HG03558 (cell line): ENCODE data around the gene MAP7D2.

Experiments
- ATAC-seq: cut with Tn5 transposase; IDR thresholded peaks from one replicate; pipeline ENCODE4 v1.9.1; 2021; ENCODE audit warnings: moderate number of reproducible peaks; ENCODE audit not compliant: unreplicated experiment; ENCODE audit errors: extremely low read depth

The MAP7D2 gene

GRCh38 chrX:20056704-20057103 lies 60.0 kb downstream of the MAP7D2 start:
- no peak for ATAC-seq

- no peak for ATAC-seq
Measured at GRCh38 chrX:20053537-20053936, 63.2 kb downstream of the MAP7D2 start.

- no peak for ATAC-seq
Measured at GRCh38 chrX:20046864-20047263, 69.8 kb downstream of the MAP7D2 start.

GRCh38 chrX:20046223-20046622 lies 70.5 kb downstream of the MAP7D2 start:
- no peak for ATAC-seq

GRCh38 chrX:20042221-20042620 lies 74.5 kb downstream of the MAP7D2 start:
- ATAC-seq, result no peak

GRCh38 chrX:20038966-20039365 lies 77.7 kb downstream of the MAP7D2 start:
- no peak for ATAC-seq

GRCh38 chrX:20037186-20037585 lies 79.5 kb downstream of the MAP7D2 start:
- ATAC-seq, result no peak

GRCh38 chrX:20032201-20032600 lies 84.5 kb downstream of the MAP7D2 start:
- ATAC-seq, result no peak

- no peak for ATAC-seq
Measured at GRCh38 chrX:20029728-20030127, 87.0 kb downstream of the MAP7D2 start.

- no peak for ATAC-seq
Measured at GRCh38 chrX:20028588-20028987, 88.1 kb downstream of the MAP7D2 start.

GRCh38 chrX:20026278-20026677 lies 90.4 kb downstream of the MAP7D2 start:
- no peak for ATAC-seq

- no peak for ATAC-seq
Measured at GRCh38 chrX:20019672-20020365, 96.9 kb downstream of the MAP7D2 start.

- ATAC-seq, result no peak
Measured at GRCh38 chrX:20016616-20016945, 100.1 kb downstream of the MAP7D2 start.

- ATAC-seq, result no peak
Measured at GRCh38 chrX:20015945-20016615, 100.6 kb downstream of the MAP7D2 start.

GRCh38 chrX:20015422-20015821 lies 101.3 kb downstream of the MAP7D2 start:
- no peak for ATAC-seq

- ATAC-seq, result no peak
Measured at GRCh38 chrX:20011608-20012007, 105.1 kb downstream of the MAP7D2 start.

- no peak for ATAC-seq
Measured at GRCh38 chrX:20007962-20008622, 108.6 kb downstream of the MAP7D2 start.

GRCh38 chrX:20005883-20006282 lies 110.8 kb downstream of the MAP7D2 start:
- ATAC-seq, result no peak

- ATAC-seq, result no peak
Measured at GRCh38 chrX:20001588-20001987, 115.1 kb downstream of the MAP7D2 start.

GRCh38 chrX:19991350-19991718 lies 125.4 kb downstream of the MAP7D2 start:
- no peak for ATAC-seq

- peak; percentile 93 for ATAC-seq
Measured at GRCh38 chrX:19990556-19991349, 126.0 kb downstream of the MAP7D2 start, which contains the start of gene BCLAF3. Gene BCLAF3, minus strand, starts transcription at chrX:19991061. Its CDS starts 20,797 bp downstream, at chrX:19970264.
